Stimulated activated CD8-positive, alpha-beta memory T cell treated with anti-CD3 and anti-CD28 coated beads, Interleukin-7, amount 100 ng/mL, for 24 hours (primary cell): ENCODE results near the gene CHKA.

Experiments
- DNase-seq: peaks from one replicate; pipeline ENCODE4 v3.0.0-alpha.2; 2020; ENCODE audit warnings: low read depth

The CHKA gene

GRCh38 chr11:68142441-68143309 lies 21.5 kb upstream of the CHKA start:
- no peak for DNase-seq

GRCh38 chr11:68142028-68142412 lies 20.8 kb upstream of the CHKA start:
- DNase-seq: peak; percentile 11

GRCh38 chr11:68141246-68142027 lies 20.2 kb upstream of the CHKA start:
- no peak for DNase-seq

GRCh38 chr11:68140496-68141245 lies 19.5 kb upstream of the CHKA start:
- no peak for DNase-seq

GRCh38 chr11:68138237-68138636 lies 17.0 kb upstream of the CHKA start:
- DNase-seq: no peak

- DNase-seq: no peak
These were observed 16.6 kb upstream of the CHKA start for GRCh38 chr11:68137833-68138232.

GRCh38 chr11:68136866-68137265 lies 15.7 kb upstream of the CHKA start:
- DNase-seq: no peak

- no peak for DNase-seq
These were observed 14.0 kb upstream of the CHKA start for GRCh38 chr11:68135161-68135560.

GRCh38 chr11:68133761-68134160 lies 12.6 kb upstream of the CHKA start:
- no peak for DNase-seq

- no peak for DNase-seq
These were observed 8.9 kb upstream of the CHKA start for GRCh38 chr11:68130121-68130520.

GRCh38 chr11:68128682-68129327 lies 7.6 kb upstream of the CHKA start:
- DNase-seq: no peak

- DNase-seq: no peak
These were observed 6.8 kb upstream of the CHKA start for GRCh38 chr11:68127714-68128681.

- DNase-seq: no peak
These were observed 4.0 kb upstream of the CHKA start for GRCh38 chr11:68125164-68125563.

GRCh38 chr11:68122936-68123539 lies 1.9 kb upstream of the CHKA start:
- no peak for DNase-seq

GRCh38 chr11:68120273-68121066 lies 718 bp downstream of the CHKA start:
- no peak for DNase-seq

GRCh38 chr11:68118706-68119448 lies 2.3 kb downstream of the CHKA start:
- DNase-seq: no peak

- DNase-seq: no peak
These were observed 3.2 kb downstream of the CHKA start for GRCh38 chr11:68117853-68118470.

- no peak for DNase-seq
These were observed 4.2 kb downstream of the CHKA start for GRCh38 chr11:68116974-68117373.
